T-helper 1 cell treated with Interleukin-12 subunit alpha and Interleukin-12 subunit beta and Interleukin-4 antibody, amounts not matched to agents 30 μg/mL and 1 μg/mL, for 36 hours (primary cell): ENCODE results near the gene RTN1.

Experiments
- H3K27ac Mint-ChIP-seq: one replicate; pipeline ENCODE4 v1.8.0; 2021; ENCODE audit warnings: mild to moderate bottlenecking, mixed read lengths
- H3K27me3 Mint-ChIP-seq: one replicate; pipeline ENCODE4 v1.8.0; 2021; ENCODE audit warnings: low read depth, mixed read lengths
- H3K36me3 Mint-ChIP-seq: one replicate; pipeline ENCODE4 v1.8.0; 2021; ENCODE audit warnings: low read depth, mixed read lengths
- H3K4me1 Mint-ChIP-seq: one replicate; pipeline ENCODE4 v1.8.0; 2021; ENCODE audit warnings: low read depth, mixed read lengths
- H3K4me3 Mint-ChIP-seq: one replicate; pipeline ENCODE4 v1.8.0; 2021; ENCODE audit warnings: mild to moderate bottlenecking, moderate library complexity, mixed read lengths
- H3K9me3 Mint-ChIP-seq: one replicate; pipeline ENCODE4 v1.8.0; 2021; ENCODE audit warnings: mixed read lengths

RTN1 gene

DNA sequence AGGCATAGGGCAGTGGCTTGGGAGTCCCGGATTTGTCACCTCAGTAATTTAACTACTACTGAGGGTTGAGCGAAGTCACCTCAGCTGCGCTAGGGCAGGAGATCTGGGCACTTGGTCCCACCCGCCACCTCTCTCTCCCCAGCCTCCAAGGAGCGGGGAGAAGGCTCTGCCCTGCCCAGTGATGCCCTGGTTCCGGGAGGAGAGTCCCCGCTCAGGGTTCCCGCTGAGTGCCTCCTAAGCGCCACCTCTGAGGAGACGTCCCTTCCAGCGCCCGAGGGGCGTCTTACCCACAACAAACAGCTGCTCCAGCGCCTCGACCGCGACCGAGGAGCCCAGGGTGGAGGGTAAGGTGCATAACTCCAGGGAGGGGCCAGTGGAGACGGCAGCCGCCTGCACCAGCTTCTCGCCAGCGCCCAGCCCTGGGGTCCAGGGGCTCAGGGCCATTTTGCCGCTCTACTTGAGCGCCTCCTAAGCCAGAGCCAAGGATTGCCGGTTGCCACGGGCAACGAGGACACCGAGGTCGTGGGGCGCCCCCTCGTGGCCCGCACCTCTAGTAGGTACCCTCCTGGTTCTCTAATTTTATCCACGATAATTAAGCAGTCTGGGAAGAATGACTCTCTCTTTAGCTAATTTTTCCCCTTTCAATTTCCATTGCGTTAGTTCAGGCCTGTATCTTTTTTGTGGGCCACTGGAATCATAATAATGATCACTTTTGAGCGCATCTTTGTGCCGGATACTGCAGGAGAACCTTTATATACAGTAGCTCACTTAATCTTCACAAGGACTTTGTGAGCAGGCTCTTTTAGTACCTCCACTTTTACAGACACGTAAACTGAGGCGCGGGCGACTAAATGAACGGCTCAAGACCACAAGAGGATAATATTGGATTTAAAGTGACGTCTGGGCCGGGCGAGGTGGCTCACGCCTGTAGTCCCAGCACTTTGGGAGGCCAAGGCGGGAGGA, 294.0 kb downstream of the RTN1 start, which contains the start of gene CCDC175:
CCDC175 (minus strand) TSS at position 481 of the 963 bp plus-strand sequence; CDS start at position 444, 37 bp downstream.
- H3K27me3 Mint-ChIP-seq = peaks cover 26% of the 10 kb centered on the region
- H3K27ac Mint-ChIP-seq = no peak within 1 kb of the TSS
- no peaks in the 10 kb centered on the region for H3K9me3 Mint-ChIP-seq
- no peaks in the 10 kb centered on the region for H3K36me3 Mint-ChIP-seq
- H3K4me1 Mint-ChIP-seq = peaks cover 5% of the 10 kb centered on the region
- H3K4me3 Mint-ChIP-seq = peak within 1 kb of the TSS; percentile 71

DNA sequence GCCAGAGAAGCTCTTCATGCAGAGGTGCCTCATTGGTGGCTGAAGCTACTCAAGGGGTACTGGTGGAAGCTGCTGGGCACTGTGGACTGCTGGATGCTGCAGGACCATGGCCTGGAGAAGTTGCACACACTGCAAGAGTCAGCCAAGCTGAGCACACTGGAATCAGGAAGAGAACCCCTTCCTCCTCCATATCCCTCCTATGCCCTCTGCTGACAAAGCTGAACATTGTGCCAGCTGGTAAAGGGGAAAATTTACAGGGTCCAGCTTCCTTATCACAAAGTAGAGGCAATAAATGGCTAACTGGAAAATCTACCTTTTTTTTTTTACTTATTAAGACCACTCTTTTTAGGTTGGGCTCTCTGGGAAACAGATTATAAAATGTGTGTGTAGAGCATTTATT, 300.5 kb downstream of the RTN1 start:
- no peak overlapping the region for H3K27ac Mint-ChIP-seq
- no peaks in the 10 kb centered on the region for H3K4me1 Mint-ChIP-seq
- H3K9me3 Mint-ChIP-seq = no peaks in the 10 kb centered on the region
- peaks cover 35% of the 10 kb centered on the region for H3K27me3 Mint-ChIP-seq
- H3K36me3 Mint-ChIP-seq = no peaks in the 10 kb centered on the region
- H3K4me3 Mint-ChIP-seq = no peak overlapping the region

DNA sequence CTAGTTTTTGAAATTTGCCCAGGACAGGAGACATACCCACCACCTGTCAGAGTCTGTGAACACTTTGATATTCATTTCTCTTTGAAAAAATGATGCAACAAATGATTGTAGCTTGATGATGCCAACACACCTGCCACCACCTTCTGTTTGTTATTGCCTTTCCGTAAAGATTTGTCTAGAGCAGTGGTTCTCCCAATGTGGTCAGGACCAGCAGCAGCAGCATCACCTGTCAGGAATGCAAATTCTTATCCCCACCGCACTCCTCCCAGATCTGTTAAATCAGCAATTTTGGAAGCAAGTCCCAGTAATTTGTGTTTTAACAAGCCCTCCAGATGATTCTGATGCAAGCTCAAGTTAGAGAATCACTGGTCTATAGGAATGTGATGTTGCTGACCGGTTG, 303.9 kb downstream of the RTN1 start:
- Mint-ChIP-seq H3K9me3 (no peaks in the 10 kb centered on the region), H3K27ac (no peak overlapping the region), H3K27me3 (peaks cover 41% of the 10 kb centered on the region), H3K36me3 (no peaks in the 10 kb centered on the region), H3K4me1 (no peaks in the 10 kb centered on the region), H3K4me3 (no peak overlapping the region)

DNA sequence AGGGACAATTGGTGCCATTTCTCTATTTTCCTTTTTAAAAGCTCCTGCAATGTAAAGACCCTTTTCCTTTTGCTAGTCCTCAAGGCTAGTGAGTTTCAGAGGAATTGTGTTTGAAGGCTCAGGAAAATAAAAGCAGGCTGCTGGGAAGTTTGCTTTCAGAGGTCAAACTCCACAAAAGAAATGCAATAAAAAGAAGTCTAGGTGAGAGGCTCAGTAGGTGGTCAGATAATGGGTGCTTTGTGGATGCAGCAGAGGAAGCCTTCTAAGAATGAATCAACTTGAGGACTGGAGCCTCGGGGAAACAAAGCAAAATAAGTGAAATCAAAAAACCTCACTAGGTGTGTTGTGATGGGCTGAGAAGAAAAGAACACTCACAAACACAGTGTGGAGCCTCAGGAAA, 304.3 kb downstream of the RTN1 start:
- Mint-ChIP-seq H3K27me3 (peaks cover 39% of the 10 kb centered on the region), H3K4me3 (no peak overlapping the region), H3K36me3 (no peaks in the 10 kb centered on the region)

DNA sequence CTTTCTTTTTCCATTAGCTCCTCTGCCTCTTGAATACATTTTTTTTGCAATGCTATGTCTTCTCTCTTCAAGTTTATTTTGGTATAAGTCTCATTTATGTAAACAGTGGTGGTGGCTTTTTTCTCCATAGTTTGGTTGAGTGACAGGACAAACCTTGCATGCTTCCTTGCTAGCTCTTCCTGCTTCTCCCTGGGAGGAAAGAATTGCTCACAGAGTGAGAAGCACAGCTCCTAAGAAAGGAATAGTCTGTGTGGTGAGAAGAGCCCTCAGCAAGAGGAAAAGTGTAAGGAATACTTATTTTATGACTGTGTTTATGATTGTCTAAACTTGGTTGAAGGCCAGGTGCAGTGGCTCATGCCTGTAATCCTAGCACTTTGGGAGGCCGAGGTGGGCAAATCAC, 305.5 kb downstream of the RTN1 start:
- Mint-ChIP-seq H3K27ac (no peak overlapping the region), H3K4me3 (no peak overlapping the region), H3K9me3 (no peaks in the 10 kb centered on the region), H3K36me3 (no peaks in the 10 kb centered on the region), H3K27me3 (peaks cover 31% of the 10 kb centered on the region), H3K4me1 (no peaks in the 10 kb centered on the region)

More for the DNA sequence above, 304.3 kb downstream of the RTN1 start:
- Mint-ChIP-seq H3K4me1 (no peaks in the 10 kb centered on the region), H3K9me3 (no peaks in the 10 kb centered on the region), H3K27ac (no peak overlapping the region)

DNA sequence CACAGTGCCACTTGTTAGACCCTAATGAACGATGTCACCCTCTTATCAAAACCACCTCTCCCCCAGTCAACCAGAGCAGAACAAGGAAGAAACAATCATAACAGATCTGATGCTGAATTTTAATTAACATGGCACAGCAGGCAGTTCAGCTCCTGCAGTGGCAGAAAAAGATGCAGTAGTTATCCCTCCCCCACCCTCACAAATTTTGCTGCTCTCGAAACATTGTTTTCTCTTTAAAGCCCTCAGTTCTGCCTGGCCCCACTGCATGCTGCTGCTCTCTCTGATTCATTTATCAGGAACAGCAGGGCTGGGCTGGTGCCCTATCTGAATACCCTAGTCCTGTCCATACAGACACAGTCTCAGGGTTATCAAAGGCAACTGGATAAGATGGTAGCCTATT, 306.2 kb downstream of the RTN1 start:
- Mint-ChIP-seq H3K9me3 (no peaks in the 10 kb centered on the region), H3K27ac (no peak overlapping the region), H3K4me3 (no peak overlapping the region), H3K27me3 (peaks cover 30% of the 10 kb centered on the region), H3K4me1 (no peaks in the 10 kb centered on the region), H3K36me3 (no peaks in the 10 kb centered on the region)

DNA sequence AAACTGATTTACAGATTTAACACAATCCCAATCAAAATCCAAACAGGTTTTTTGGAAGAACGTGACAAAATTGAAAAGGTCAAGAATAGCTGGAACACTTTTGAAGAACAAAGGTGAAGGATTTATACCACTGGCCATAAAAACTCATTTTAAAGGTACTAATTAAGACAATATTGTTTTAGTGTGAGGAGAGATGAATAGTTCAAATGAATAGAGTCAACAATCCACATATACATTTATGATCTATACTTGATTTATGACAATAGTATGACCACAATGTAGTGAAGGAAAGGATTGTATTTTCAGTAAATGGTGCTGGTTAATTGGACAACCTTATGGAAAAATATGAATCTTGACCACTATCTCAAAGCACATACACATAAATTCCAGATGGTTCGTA, 323.3 kb downstream of the RTN1 start:
- H3K36me3 Mint-ChIP-seq = no peaks in the 10 kb centered on the region
- H3K27me3 Mint-ChIP-seq = peaks cover under 1% of the 10 kb centered on the region
- H3K27ac Mint-ChIP-seq = no peak overlapping the region
- no peaks in the 10 kb centered on the region for H3K4me1 Mint-ChIP-seq
- no peak overlapping the region for H3K4me3 Mint-ChIP-seq
- no peaks in the 10 kb centered on the region for H3K9me3 Mint-ChIP-seq
